ENCODE results near the gene UBE2QL1.

Gene UBE2QL1

DNA sequence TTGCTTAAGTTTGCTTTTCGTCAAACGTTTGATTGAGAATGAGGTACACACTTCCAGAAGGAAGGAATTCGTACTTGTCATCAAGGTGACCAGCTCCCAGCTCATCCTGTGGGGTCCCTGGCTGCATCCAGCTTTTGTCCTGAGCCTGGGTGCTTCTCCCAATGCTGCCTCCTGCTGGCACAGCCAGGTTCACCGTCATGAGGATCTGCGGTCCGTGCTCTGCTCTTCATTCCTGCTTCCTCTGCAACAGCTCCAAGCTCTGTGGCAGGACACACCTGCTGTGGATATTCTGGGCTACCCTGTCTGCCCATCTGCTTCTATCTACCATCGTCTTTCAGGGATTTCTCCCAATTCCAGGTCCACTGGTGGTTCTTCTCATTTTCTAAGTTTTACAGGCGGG lies 13.3 kb upstream of the UBE2QL1 start (continued):
- TF ChIP-seq ZNF280C (tag by site-specific recombination; IDR thresholded peaks at IDR 0.05) (no peak), ZBTB17 (tag by site-specific recombination; IDR thresholded peaks at IDR 0.05) (peak; percentile 40; the same call in 1 of the 2 replicates), SETDB1 (IDR thresholded peaks at IDR 0.05; ENCODE audit: insufficient read length, low read length) (no peak), ZNF174 (tag by site-specific recombination; IDR thresholded peaks at IDR 0.05) (no peak), ZNF394 (tag by site-specific recombination; IDR thresholded peaks at IDR 0.05; ENCODE audit: borderline replicate concordance) (no peak), ZNF140 (tag by site-specific recombination; IDR thresholded peaks at IDR 0.05) (no peak), YY2 (tag by site-specific recombination; IDR thresholded peaks at IDR 0.05) (no peak), ZNF654 (tag by site-specific recombination; IDR thresholded peaks at IDR 0.05; ENCODE audit: low read depth) (peak; percentile 43), ZNF362 (tag by site-specific recombination; IDR thresholded peaks at IDR 0.05) (no peak), ZNF621 (tag by site-specific recombination; IDR thresholded peaks at IDR 0.05) (no peak), ZNF366 (tag by site-specific recombination; conservative IDR thresholded peaks at IDR 0.05) (0 out of 2 replicates have a peak, but pooled peaks have one; percentile 29), BCL11A (tag by site-specific recombination; IDR thresholded peaks at IDR 0.05; ENCODE audit: low read depth) (no peak), ZBTB49 (tag by site-specific recombination; IDR thresholded peaks at IDR 0.05; ENCODE audit: low read depth) (no peak), ZBTB1 (tag by site-specific recombination; IDR thresholded peaks at IDR 0.05) (no peak), ZBTB48 (tag by site-specific recombination; IDR thresholded peaks at IDR 0.05) (no peak), PRDM10 (tag by site-specific recombination; IDR thresholded peaks at IDR 0.05) (no peak), GLIS1 (tag by site-specific recombination; IDR thresholded peaks at IDR 0.05) (peak; percentile 60), GLIS2 (tag by site-specific recombination; IDR thresholded peaks at IDR 0.05) (no peak), ZNF274 (IDR thresholded peaks at IDR 0.05; ENCODE audit: low read length) (no peak), ZNF274 (tag by site-specific recombination; IDR thresholded peaks at IDR 0.05; ENCODE audit: borderline replicate concordance) (no peak), SP2 (tag by site-specific recombination; IDR thresholded peaks at IDR 0.05) (no peak), ZNF211 (tag by site-specific recombination; IDR thresholded peaks at IDR 0.05; ENCODE audit: low read depth) (no peak), ZNF138 (tag by site-specific recombination; IDR thresholded peaks at IDR 0.05; ENCODE audit: borderline replicate concordance) (no peak), OVOL3 (tag by site-specific recombination; IDR thresholded peaks at IDR 0.05) (no peak), ZNF600 (tag by site-specific recombination; IDR thresholded peaks at IDR 0.05) (peak; percentile 67), ZNF10 (tag by site-specific recombination; IDR thresholded peaks at IDR 0.05) (no peak), KLF1 (tag by site-specific recombination; IDR thresholded peaks at IDR 0.05) (no peak), ZNF391 (tag by site-specific recombination; IDR thresholded peaks at IDR 0.05; ENCODE audit: borderline replicate concordance, low read depth) (no peak)
- TF ChIP-seq, protein P1, sequence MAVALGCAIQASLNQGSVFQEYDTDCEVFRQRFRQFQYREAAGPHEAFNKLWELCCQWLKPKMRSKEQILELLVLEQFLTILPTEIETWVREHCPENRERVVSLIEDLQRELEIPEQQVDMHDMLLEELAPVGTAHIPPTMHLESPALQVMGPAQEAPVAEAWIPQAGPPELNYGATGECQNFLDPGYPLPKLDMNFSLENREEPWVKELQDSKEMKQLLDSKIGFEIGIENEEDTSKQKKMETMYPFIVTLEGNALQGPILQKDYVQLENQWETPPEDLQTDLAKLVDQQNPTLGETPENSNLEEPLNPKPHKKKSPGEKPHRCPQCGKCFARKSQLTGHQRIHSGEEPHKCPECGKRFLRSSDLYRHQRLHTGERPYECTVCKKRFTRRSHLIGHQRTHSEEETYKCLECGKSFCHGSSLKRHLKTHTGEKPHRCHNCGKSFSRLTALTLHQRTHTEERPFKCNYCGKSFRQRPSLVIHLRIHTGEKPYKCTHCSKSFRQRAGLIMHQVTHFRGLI (tag by site-specific recombination; IDR thresholded peaks at IDR 0.05) = no peak

All from HEK293 (cell line).